Ishikawa (cell line): Measurements from ENCODE around the gene MACROD2.

Experiments used
- CEBPB ChIP-seq: IDR thresholded peaks from 2 replicates; pipeline ENCODE4 v1.6.1; 2012
- EGR1 ChIP-seq: IDR thresholded peaks from 2 replicates; pipeline ENCODE4 v1.6.1; 2012
- EP300 ChIP-seq: IDR thresholded peaks from 2 replicates; pipeline ENCODE4 v1.6.1; 2012; ENCODE audit warnings: borderline replicate concordance
- MAX ChIP-seq: IDR thresholded peaks from 2 replicates; pipeline ENCODE4 v1.6.1; 2012
- RAD21 ChIP-seq: IDR thresholded peaks from 2 replicates; pipeline ENCODE4 v1.6.1; 2012; ENCODE audit warnings: low read depth
- REST ChIP-seq: IDR thresholded peaks from 2 replicates; pipeline ENCODE4 v1.6.1; 2012; ENCODE audit warnings: low read depth, mild to moderate bottlenecking
- TAF1 ChIP-seq: IDR thresholded peaks from 2 replicates; pipeline ENCODE4 v1.6.1; 2012; ENCODE audit warnings: low read depth, mild to moderate bottlenecking
- TCF12 ChIP-seq: IDR thresholded peaks from 2 replicates; pipeline ENCODE4 v1.6.1; 2012; ENCODE audit warnings: low read depth
- USF1 ChIP-seq: IDR thresholded peaks from 2 replicates; pipeline ENCODE4 v1.6.1; 2012
- YY1 ChIP-seq: IDR thresholded peaks from 2 replicates; pipeline ENCODE4 v1.6.1; 2012; ENCODE audit warnings: low read depth
- ZBTB7A ChIP-seq: IDR thresholded peaks from 2 replicates; pipeline ENCODE4 v1.6.1; 2012; ENCODE audit warnings: low read depth

- TF ChIP-seq MAX (no peak), EP300 (no peak), TAF1 (no peak), ZBTB7A (no peak), YY1 (no peak), CEBPB (no peak), REST (no peak), RAD21 (no peak), USF1 (no peak), TCF12 (no peak), EGR1 (no peak)
Observed at GRCh38 chr20:14491436-14491835, 496.1 kb downstream of the MACROD2 start.
